Stimulated activated CD4-positive, alpha-beta T cell treated with anti-CD3 and anti-CD28 coated beads, Interleukin-2, amount 100 ng/mL, for 4 hours (primary cell): ENCODE results near the gene COL9A1.

ENCODE experiments used
- DNase-seq: peaks from one replicate; pipeline ENCODE4 v3.0.0-alpha.2; 2020; ENCODE audit warnings: low read depth

Gene COL9A1

DNA sequence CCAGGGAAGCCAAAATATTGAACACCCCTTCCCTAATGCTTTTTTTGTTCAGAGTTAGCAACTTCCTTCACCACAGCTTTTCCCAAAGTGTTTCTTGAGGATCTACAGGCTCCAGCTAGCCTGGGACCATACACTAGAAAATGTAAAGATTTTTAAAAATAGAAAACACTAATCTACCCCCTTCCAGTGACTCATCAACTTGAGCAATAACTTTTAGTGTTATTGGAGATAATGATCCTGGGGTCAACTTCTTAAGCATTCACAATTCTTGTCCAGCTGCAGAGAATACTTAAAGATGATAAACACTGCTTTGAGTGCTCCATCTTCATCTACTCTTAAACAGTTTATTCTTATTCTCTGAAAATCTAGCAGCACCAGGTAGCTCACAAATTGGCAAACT, 131.6 kb downstream of the COL9A1 start:
- no peak for DNase-seq

DNA sequence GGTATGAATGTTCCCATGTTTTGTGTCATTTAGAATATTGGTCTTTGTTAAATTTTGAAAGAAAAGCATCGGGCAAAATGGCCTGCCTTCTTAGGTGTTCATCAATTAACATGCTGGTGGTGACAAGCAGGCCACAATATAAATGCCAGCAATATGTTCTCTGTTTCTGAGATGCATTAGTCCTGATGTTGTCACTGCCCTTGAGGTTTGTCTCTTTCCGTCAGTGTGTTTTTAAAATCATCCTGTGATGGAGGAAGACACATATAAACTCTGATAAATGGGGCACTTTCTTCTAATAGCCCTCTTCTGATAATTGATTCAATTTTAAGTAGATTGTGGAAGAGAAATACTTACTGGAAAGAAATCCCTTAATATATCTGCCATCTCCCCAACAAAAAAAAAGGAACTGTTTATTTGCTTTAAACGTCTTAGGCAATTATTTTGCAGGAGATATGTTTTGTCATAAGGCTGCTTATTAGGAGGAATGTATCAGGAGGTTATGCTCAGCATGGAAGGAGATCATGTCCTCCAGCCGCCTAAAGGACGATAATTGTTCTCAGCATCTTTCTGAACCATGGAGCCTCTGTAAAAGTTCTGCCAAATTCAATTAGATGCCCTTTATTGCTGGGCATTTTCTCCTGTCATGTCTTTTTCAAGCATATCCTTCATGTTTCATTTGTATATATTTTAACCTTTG, 134.1 kb downstream of the COL9A1 start:
- DNase-seq = no peak
